A673 (cell line): ENCODE measurements around the gene FERMT3.

Experiments
- CTCF ChIP-seq: fragments of 300-800, 200-600 bp; sonication (generic); conservative IDR thresholded peaks from 2 replicates; pipeline ENCODE4 v1.5.1; 2017; ENCODE audit warnings: low read depth, mild to moderate bottlenecking, antibody characterized with exemption, low read length, moderate library complexity, mixed read lengths
- EZH2 ChIP-seq: fragments of 200-600 bp; sonication (generic); IDR thresholded peaks from 2 replicates; pipeline ENCODE4 v1.6.1; 2017; ENCODE audit warnings: borderline replicate concordance, low read depth, mild to moderate bottlenecking, mixed read lengths, antibody characterized with exemption, low read length; ENCODE audit not compliant: poor library complexity, severe bottlenecking

DNA sequence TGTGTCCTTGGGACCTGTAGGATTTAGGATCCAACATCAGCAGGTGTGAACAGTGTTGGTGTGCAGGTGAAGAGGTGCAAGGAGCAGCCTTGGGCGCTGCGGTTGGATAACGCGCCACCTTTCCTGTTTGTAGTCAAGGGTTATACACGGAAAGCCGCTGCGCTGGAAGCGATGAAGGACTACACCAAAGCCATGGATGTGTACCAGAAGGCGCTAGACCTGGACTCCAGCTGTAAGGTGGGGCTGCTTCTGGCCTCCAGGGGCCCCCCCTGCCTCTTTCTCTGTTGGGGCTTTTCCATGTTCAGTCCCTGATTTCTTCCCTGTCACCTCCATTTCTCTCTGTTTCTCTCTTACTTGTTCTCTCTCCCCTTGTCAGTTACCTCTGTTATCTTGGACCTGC lies 3.5 kb upstream of the FERMT3 start:
- no peak for TF ChIP-seq EZH2
- TF ChIP-seq CTCF: no peak
